Measurements from ENCODE around the gene SHROOM2.

Gene SHROOM2

DNA sequence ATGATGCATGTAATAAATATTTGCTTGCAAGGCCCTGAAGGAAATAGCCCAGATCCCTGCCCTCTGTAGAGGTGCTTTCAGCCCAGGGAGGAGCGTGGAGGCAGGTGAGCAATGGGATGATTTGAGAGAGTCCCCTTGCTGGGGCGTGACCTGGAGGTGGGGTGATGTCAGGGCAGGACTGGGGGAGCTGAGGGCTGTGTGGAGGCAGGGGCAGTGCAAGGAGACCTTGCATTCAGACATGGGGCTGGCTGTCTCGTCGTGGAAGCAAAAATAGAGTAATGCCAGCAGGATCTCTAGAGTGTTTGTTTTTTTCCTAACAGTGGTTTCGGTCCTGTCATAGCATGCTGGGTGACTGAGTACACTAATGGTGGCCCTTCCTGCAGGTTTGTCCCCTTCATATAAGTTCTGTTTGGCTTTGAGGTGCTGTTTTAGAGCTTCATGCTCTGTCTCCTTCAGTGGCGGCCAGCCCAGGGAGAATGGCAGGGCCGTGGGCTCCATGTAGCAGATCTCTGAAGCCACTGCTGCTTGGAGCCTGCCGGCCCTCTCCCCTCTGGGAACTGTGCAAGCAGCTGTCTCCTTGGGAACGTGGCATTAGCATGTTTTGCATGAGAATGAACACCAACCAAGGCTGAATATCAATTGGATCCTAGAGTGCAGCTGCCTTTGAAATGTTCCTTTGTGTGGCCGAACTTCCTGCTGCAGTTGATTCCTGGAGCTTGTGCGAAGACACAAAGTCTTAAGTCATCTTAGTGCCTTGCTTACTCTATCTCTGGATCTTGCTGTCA is 141.7 kb downstream of the SHROOM2 start:
- TF ChIP-seq, protein P1, sequence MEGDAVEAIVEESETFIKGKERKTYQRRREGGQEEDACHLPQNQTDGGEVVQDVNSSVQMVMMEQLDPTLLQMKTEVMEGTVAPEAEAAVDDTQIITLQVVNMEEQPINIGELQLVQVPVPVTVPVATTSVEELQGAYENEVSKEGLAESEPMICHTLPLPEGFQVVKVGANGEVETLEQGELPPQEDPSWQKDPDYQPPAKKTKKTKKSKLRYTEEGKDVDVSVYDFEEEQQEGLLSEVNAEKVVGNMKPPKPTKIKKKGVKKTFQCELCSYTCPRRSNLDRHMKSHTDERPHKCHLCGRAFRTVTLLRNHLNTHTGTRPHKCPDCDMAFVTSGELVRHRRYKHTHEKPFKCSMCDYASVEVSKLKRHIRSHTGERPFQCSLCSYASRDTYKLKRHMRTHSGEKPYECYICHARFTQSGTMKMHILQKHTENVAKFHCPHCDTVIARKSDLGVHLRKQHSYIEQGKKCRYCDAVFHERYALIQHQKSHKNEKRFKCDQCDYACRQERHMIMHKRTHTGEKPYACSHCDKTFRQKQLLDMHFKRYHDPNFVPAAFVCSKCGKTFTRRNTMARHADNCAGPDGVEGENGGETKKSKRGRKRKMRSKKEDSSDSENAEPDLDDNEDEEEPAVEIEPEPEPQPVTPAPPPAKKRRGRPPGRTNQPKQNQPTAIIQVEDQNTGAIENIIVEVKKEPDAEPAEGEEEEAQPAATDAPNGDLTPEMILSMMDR (IDR thresholded peaks at IDR 0.05): no peak
- intact Hi-C loops (cut with DNase I; ENCODE audit: low total_unique reads): no loop called here
- H3K9me3 ChIP-seq: no peaks in the 10 kb centered on the region
- H3K36me3 ChIP-seq: no peaks in the 10 kb centered on the region
- H3K27me3 ChIP-seq: no peaks in the 10 kb centered on the region
- H3K27ac ChIP-seq: no peak overlapping the region
- no peak overlapping the region for H3K4me3 ChIP-seq
- no peak for DNase-seq
- no peaks in the 10 kb centered on the region for H3K4me1 ChIP-seq

DNA sequence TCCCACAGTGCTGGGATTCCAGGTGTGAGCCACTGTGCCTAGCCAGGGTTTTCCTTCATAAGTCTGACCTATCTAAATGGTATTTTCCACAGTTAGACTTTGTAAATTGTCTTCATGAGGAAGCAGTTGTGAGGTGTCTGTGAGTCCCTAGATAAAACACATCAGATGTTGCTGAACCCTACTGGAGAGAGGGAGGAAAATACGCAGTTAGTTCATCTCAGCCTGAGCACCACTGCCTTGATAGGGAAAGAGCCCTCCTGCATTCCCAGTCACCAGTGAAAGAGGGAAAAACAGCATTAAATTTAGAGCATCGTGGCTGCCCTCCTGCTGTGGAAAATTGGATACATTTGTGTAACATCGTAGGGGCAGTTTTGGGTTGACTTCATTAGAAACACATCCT is 149.2 kb downstream of the SHROOM2 start:
- Histone ChIP-seq H3K36me3 (no peaks in the 10 kb centered on the region), H3K27ac (no peak overlapping the region), H3K9me3 (no peaks in the 10 kb centered on the region), H3K4me1 (no peaks in the 10 kb centered on the region), H3K4me3 (no peak overlapping the region), H3K27me3 (no peaks in the 10 kb centered on the region)
- TF ChIP-seq, protein P1 (IDR thresholded peaks at IDR 0.05): no peak
- intact Hi-C loops (cut with DNase I; ENCODE audit: low total_unique reads): no loop called here
- DNase-seq: no peak

DNA sequence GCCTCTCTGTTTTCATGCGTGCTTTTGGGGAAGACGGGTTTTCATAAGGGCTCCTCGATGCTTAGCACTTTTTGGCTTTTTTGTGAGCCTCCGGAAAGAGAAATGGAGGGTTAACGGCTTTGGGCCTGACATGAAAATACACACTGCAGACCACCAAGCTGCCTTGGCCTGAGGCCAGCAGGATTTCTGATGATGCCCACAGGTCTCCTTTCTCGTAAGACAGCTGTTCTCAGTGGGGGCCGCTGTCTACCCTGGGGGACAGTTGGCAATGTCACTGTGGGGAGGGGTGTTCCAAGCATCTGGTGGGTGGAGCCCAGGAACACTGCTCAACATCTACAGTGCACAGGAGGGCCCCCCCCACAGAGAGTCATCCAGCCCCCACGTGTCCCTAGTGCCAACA is 151.5 kb downstream of the SHROOM2 start:
- no peaks in the 10 kb centered on the region for H3K27me3 ChIP-seq
- no peaks in the 10 kb centered on the region for H3K36me3 ChIP-seq
- DNase-seq: no peak
- H3K4me1 ChIP-seq: no peaks in the 10 kb centered on the region
- H3K9me3 ChIP-seq: no peaks in the 10 kb centered on the region
- H3K27ac ChIP-seq: no peak overlapping the region
- intact Hi-C loops (cut with DNase I; ENCODE audit: low total_unique reads): no loop called here
- TF ChIP-seq, protein P1 (IDR thresholded peaks at IDR 0.05): no peak
- no peak overlapping the region for H3K4me3 ChIP-seq

DNA sequence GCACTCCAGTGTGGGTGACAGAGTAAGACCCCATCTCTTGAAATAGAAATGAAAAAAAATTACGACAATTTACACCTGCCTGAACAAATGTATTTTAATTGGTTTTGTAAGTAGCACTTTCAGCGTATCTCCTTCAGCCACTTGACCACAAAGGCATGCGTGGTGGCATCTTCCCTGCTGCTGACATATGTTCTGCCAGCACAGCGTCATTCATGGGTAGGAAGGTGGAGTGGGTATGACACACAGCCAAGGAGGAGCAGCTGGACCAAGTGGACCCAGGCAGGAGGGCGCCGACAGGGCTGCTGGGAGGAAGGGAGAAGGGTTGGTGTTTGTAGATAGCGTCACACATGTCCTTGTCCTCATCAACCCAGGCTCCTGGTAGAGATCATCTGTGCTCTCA is 152.3 kb downstream of the SHROOM2 start:
- TF ChIP-seq, protein P1 (IDR thresholded peaks at IDR 0.05): no peak
- H3K9me3 ChIP-seq: no peaks in the 10 kb centered on the region
- DNase-seq: no peak
- no peak overlapping the region for H3K27ac ChIP-seq
- no peaks in the 10 kb centered on the region for H3K27me3 ChIP-seq
- intact Hi-C loops (cut with DNase I; ENCODE audit: low total_unique reads): no loop called here
- H3K4me3 ChIP-seq: no peak overlapping the region
- H3K4me1 ChIP-seq: no peaks in the 10 kb centered on the region
- no peaks in the 10 kb centered on the region for H3K36me3 ChIP-seq

DNA sequence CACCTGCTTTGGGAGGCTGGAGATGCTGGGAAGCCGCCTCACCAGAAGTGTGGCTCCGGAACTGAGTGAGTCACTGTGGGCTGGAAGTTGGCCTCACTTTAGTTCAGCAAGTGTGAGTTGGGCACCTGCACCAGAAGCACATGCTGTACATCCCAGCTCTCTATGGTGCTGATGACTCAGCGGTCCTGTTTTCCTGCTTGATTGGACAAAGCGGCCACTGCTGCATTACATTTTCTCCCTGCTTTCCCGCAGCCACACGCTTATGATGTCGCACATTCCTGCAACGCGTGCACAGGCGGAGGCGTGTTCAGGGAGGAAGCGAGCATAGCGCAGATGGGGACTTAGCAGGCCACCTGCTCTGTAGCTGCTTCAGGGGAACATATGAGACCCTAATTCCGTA is 154.2 kb downstream of the SHROOM2 start:
- Histone ChIP-seq H3K27ac (no peak overlapping the region), H3K36me3 (no peaks in the 10 kb centered on the region), H3K4me3 (no peak overlapping the region), H3K9me3 (no peaks in the 10 kb centered on the region), H3K4me1 (no peaks in the 10 kb centered on the region), H3K27me3 (no peaks in the 10 kb centered on the region)
- intact Hi-C loops (cut with DNase I; ENCODE audit: low total_unique reads): no loop called here
- TF ChIP-seq, protein P1 (IDR thresholded peaks at IDR 0.05): no peak
- no peak for DNase-seq
